GM21576 (cell line): ENCODE results near the gene PDZRN4.
A peak's percentile ranks its signal among the peaks of the same experiment; 100 is the strongest.
"Not testable (repeated sequence)": the region's sequence is repeated elsewhere in the genome, so short reads cannot be mapped to it uniquely, and the experiment has no call there.

Source experiments
- ATAC-seq: cut with Tn5 transposase; IDR thresholded peaks from one replicate; pipeline ENCODE4 v1.9.1; 2021; ENCODE audit warnings: mild to moderate bottlenecking, moderate library complexity; ENCODE audit not compliant: unreplicated experiment

The PDZRN4 gene

GRCh38 chr12:41547071-41547470 lies 359.0 kb downstream of the PDZRN4 start:
- not testable (repeated sequence) for ATAC-seq

DNA sequence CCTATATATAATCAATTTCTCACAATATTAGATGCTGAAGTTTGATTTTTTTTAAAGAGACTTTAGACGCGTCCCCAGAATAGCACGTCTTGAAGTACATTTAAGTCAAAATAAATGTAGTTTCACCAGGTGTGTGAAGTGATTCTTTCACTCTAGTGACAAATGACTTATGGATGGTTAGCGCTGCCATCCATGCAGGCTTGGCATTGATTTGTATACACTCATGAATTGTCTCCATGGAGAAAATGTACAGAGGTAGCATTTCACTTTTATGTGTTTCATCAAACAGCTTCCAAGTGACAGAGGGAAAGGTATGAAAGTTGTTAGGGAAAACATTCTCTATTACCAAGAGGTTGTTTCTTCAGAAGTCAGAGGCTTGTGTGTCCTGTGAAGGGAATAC lies 360.8 kb downstream of the PDZRN4 start:
- ATAC-seq, result no peak

- no peak for ATAC-seq
These were observed 364.5 kb downstream of the PDZRN4 start for GRCh38 chr12:41552588-41552987.

DNA sequence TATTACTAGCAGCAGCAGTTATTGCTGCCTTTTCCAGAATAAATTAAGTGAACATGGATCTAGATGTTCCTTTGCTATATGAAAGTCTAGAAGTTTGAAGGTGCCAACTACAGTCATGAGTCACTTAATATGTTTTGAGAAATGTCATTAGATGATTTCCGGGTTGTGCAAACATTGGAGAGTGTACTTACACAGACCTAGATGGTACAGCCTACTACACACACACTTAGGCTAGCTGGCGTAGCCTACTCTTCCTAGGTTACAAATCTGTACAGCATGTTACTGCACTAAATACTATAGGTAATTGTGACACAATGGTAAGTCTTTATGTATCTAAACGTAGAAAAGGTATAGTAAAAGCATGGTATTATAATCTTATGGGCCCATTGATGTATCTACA lies 368.1 kb downstream of the PDZRN4 start:
- ATAC-seq, result no peak

DNA sequence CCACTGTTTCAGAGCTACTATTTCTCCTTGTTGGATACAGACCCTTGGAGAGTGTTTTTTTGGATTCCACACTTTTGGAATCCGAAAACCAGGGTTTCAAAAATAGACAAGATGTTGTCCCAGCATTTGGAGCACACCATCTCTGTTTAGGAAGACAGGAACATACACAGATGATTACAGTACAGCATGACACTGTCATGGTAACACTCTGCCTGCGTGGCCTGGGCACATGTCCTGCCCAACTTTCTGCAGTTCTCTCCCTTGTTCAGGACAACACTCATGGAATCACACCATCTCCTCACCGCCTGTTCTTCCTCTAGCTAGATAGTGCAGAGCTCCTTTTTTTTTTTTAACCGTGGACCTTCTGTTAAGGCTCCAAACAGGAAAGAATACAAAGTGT lies 369.2 kb downstream of the PDZRN4 start:
- ATAC-seq, result no peak

DNA sequence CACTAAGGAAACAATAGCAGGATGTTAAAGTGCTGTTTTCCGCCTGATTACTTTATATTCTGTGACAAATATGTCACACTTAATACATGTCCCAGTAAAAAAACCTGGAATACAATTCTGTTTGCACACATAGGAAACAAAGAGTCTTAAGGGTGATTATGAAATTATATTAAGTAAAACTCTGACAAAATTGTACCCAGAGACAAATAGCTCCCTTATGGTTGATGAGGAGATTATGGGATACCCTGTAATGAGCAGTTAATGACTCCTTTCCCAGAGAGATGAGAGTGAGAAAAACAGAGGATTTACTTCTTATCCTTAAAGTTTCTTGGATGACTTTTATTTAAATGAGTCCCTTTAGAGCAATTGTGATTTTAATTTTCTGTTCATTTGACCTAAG lies 370.6 kb downstream of the PDZRN4 start:
- ATAC-seq, result no peak

- ATAC-seq, result no peak
These were observed 374.9 kb downstream of the PDZRN4 start for GRCh38 chr12:41563051-41563450.

DNA sequence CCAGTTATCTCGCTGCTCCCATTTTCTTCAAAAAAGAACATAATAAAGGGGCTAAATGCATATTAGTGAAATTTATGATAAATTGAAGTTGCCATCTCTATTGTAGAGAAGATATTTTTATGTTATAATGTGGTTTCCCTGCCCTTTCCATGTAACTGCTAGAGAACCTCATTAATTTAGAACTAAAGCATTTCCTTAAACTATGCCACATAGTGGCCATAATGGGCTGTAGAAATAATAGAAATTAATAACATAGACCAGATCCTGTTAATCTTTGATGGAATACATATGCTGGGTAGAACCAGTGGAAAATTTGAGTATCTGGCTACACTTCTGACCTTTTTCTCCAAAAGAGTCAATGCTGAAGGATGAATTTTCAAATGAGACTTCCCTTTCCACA lies 376.7 kb downstream of the PDZRN4 start:
- ATAC-seq, result no peak

GRCh38 chr12:41566703-41567102 lies 378.6 kb downstream of the PDZRN4 start:
- ATAC-seq, result no peak

- no peak for ATAC-seq
These were observed 385.3 kb downstream of the PDZRN4 start for GRCh38 chr12:41573445-41573844.

- ATAC-seq, result no peak
These were observed 388.8 kb downstream of the PDZRN4 start for GRCh38 chr12:41576925-41577324.

DNA sequence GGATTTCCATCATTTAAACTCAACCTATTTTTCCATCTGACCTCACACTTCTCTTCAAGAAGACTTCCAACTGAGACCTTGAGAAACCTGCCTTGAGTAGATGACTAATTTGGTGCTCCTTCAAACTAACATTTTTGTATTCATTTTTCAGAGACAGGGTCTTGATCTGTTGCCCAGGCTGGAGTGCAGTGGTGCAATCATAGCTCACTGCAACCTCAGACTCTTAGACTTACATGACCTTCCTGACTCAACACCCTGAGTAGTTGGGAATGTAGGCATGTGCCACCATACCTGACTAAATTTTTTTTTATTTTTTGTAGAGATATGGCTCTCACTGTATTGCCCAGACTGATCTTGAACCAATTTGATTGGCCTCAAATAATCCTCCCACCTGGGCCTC lies 389.9 kb downstream of the PDZRN4 start:
- ATAC-seq, result no peak

DNA sequence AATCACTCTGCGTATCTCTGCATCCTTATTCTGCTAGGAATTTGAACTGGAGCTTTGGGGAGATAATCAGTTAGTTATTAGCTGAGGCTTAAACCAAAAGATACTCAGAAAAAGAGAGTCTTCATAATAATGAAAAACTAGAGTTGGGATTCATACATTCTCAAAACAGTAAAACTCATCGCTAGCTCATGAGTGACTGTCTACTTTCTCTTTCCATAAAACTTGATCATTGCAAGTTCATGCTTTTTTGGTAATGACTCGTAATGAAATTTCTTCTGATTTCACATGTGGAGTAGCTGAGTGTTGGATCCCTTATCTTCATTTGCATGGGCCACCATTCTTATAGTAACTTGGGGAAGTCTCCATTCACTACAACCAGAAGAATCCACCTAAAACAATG lies 397.7 kb downstream of the PDZRN4 start:
- ATAC-seq, result no peak

DNA sequence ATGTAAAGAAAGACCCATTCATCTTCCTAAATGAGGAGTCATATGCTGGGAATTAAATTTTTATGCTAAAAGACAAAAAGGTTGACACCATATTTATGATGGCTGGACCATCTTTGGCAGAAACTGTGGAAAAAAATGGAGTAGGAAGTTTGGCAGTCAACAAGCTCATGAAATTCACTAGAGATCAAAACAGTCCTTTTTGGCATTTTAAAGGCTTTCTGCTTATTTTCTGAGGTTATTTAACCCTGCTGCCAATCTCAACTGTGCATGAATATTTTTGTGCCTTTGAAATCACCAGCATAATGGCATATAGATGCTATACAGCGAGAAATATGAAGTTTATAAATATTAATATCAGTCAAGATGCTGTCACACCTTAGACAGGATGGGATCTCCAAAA lies 399.5 kb downstream of the PDZRN4 start:
- no peak for ATAC-seq

- no peak for ATAC-seq
These were observed 401.8 kb downstream of the PDZRN4 start for GRCh38 chr12:41589878-41590277.

DNA sequence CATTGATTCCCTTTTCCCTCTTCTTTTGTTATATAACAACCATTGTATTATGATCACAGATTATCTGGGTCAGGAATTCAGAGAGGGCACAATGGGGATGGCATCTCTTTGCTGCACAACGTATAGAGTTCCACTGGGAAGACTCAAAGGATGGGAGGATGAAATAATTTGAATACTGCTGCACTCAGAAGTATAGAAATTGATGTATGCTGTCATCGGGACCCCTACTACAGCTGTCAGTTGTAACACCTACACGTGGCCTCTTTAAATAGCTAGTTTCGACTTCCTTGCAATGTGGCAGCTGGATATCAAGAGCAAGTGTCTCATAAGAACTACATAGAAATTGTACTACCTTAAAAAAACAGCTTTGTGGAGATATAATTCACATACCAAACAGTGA lies 408.1 kb downstream of the PDZRN4 start:
- no peak for ATAC-seq

DNA sequence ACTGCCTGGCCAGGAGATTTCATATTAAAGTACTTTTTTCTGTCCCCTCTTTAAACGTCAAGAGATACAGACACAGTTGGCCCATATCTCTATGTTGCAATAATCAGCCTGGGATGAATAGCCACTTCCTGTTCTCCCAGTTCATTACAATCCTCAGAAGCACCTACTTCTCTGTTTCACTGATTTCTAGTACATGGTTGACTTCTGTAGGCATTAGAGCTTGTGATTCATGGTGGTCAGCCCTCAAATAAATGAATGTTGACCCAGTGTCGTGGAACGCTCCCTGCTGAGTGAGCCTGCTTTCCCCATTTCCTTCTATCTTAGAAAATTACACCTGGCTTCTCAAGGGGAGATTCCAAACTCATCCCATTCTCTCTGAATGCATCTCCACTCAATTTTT lies 416.7 kb downstream of the PDZRN4 start:
- no peak for ATAC-seq

GRCh38 chr12:41605545-41606305 lies 417.6 kb downstream of the PDZRN4 start:
- peak; percentile 58 for ATAC-seq

- no peak for ATAC-seq
These were observed 418.6 kb downstream of the PDZRN4 start for GRCh38 chr12:41606468-41607445.

DNA sequence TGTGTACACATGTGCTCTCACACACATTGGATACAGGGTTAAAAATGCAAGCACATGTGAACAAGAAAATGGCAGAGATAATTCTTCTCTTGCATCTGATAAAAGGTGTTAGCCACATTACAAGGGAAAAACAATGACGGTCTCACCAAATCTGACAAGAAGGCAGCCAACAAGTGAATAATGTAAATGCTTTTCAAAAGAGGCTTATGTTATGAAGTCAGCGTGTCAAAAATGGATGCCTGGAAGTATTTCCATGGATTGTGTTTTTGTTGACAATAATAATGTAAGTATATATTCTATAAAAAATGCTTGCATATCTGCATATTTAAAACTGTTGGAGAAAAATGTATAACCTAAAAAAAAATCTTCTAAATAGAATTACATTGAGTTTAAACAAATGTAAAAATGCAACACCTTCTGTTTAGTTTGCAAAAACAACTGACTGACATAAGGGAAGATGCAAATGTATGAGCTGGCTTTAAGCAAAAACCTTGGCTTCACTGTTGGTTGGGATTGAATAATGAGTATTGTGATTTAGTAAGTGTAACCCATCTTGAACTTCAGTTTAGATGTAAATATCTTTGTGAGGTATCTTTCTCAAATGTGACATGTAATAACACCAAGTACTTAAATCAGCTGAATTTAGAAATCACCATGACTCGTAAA lies 424.9 kb downstream of the PDZRN4 start:
- no peak for ATAC-seq

DNA sequence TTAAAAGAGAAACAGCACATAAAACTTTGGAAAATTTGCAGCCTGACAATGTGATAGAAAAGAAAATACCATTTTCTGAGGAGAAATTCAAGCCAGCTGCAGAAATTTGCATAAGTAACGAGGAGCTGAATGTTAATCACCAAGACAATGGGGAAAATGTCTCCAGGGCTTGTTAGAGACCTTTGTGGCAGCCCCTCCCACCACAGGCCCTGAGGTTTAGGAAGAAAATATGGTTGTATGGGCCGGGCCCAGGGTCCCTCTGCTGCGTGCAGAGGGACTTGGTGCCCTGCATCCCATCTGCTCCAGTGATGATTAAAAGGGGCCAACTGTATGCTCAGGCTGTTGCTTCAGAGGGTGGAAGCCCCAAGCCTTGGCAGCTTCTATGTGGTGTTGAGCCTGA lies 427.1 kb downstream of the PDZRN4 start:
- not testable (repeated sequence) for ATAC-seq
